Hepatocyte (in vitro differentiated cells): ENCODE results near the gene RPA3.

Experiments
- CTCF ChIP-seq: fragments of 200-600 bp; sonication (generic); IDR thresholded peaks from 2 replicates; pipeline ENCODE4 v1.5.1; 2016; ENCODE audit warnings: antibody characterized with exemption, mild to moderate bottlenecking; ENCODE audit not compliant: poor library complexity
- EZH2 ChIP-seq: fragments of 200-600 bp; sonication (generic); IDR thresholded peaks from 2 replicates; pipeline ENCODE4 v1.6.1; 2016; ENCODE audit warnings: antibody characterized with exemption, mild to moderate bottlenecking, borderline replicate concordance

- no peak for TF ChIP-seq CTCF
- TF ChIP-seq EZH2 = no peak
Measured at GRCh38 chr7:7609330-7609729, 109.1 kb downstream of the RPA3 start.
